ENCODE measurements around the gene OXT.
"Not testable (repeated sequence)": the region's sequence is repeated elsewhere in the genome, so short reads cannot be mapped to it uniquely, and the experiment has no call there.

Gene OXT

GRCh38 chr20:3071266-3071609, 182 bp upstream of the OXT start:
- no peak for ATAC-seq
- no peak for TF ChIP-seq ESRRG (CRISPR knock-in tag; IDR thresholded peaks at IDR 0.05)

- no peak for TF ChIP-seq PATZ1 (CRISPR knock-in tag; IDR thresholded peaks at IDR 0.05; ENCODE audit: borderline replicate concordance)
- no peak for TF ChIP-seq POU6F1 (CRISPR knock-in tag; IDR thresholded peaks at IDR 0.05; ENCODE audit: borderline replicate concordance, low read depth)
- TF ChIP-seq ZNF8 (CRISPR knock-in tag; IDR thresholded peaks at IDR 0.05): no peak
- TF ChIP-seq ZFP3 (CRISPR knock-in tag; IDR thresholded peaks at IDR 0.05): no peak
- no peak for TF ChIP-seq RARB (CRISPR knock-in tag; IDR thresholded peaks at IDR 0.05)
- TF ChIP-seq PPARA (CRISPR knock-in tag; IDR thresholded peaks at IDR 0.05; ENCODE audit: borderline replicate concordance): no peak
- no peak for TF ChIP-seq ESRRG (CRISPR knock-in tag; IDR thresholded peaks at IDR 0.05)
- no peak for TF ChIP-seq BACH2 (CRISPR knock-in tag; IDR thresholded peaks at IDR 0.05; ENCODE audit: borderline replicate concordance)
- TF ChIP-seq ZFP30 (CRISPR knock-in tag; IDR thresholded peaks at IDR 0.05): no peak
- TF ChIP-seq OSR1 (CRISPR knock-in tag; IDR thresholded peaks at IDR 0.05): no peak
- no peak for TF ChIP-seq ZC3H10 (CRISPR knock-in tag; IDR thresholded peaks at IDR 0.05)
- TF ChIP-seq ISL1 (CRISPR knock-in tag; IDR thresholded peaks at IDR 0.05): no peak
- no peak for TF ChIP-seq TSHZ2 (CRISPR knock-in tag; IDR thresholded peaks at IDR 0.05)
- TF ChIP-seq SNAI2 (CRISPR knock-in tag; IDR thresholded peaks at IDR 0.05): no peak
- no peak for TF ChIP-seq ARNTL (CRISPR knock-in tag; IDR thresholded peaks at IDR 0.05; ENCODE audit: borderline replicate concordance, low read depth)
- no peak for TF ChIP-seq CSRNP3 (CRISPR knock-in tag; IDR thresholded peaks at IDR 0.05)
- no peak for TF ChIP-seq TOX (CRISPR knock-in tag; IDR thresholded peaks at IDR 0.05; ENCODE audit: borderline replicate concordance)
- TF ChIP-seq TCF4 (CRISPR knock-in tag; IDR thresholded peaks at IDR 0.05; ENCODE audit: borderline replicate concordance): no peak
- TF ChIP-seq CSDC2 (CRISPR knock-in tag; IDR thresholded peaks at IDR 0.05): no peak
- no peak for ATAC-seq
Measured at GRCh38 chr20:3072530-3073250, 1.3 kb downstream of the OXT start.

- not testable (repeated sequence) for ATAC-seq
Measured at GRCh38 chr20:3073251-3073643, 1.8 kb downstream of the OXT start.

- ATAC-seq: no peak
- TF ChIP-seq RARB (CRISPR knock-in tag; IDR thresholded peaks at IDR 0.05) (no peak), CREB5 (CRISPR knock-in tag; IDR thresholded peaks at IDR 0.05; ENCODE audit: low read depth) (no peak), OSR1 (CRISPR knock-in tag; IDR thresholded peaks at IDR 0.05) (no peak), ZNF70 (CRISPR knock-in tag; IDR thresholded peaks at IDR 0.05) (no peak), ARNTL (CRISPR knock-in tag; IDR thresholded peaks at IDR 0.05; ENCODE audit: borderline replicate concordance, low read depth) (no peak), TSHZ2 (CRISPR knock-in tag; IDR thresholded peaks at IDR 0.05) (no peak), PPARA (CRISPR knock-in tag; IDR thresholded peaks at IDR 0.05; ENCODE audit: borderline replicate concordance) (no peak), ZNF8 (CRISPR knock-in tag; IDR thresholded peaks at IDR 0.05) (no peak), ZFP30 (CRISPR knock-in tag; IDR thresholded peaks at IDR 0.05) (no peak), ZNF565 (CRISPR knock-in tag; conservative IDR thresholded peaks at IDR 0.05; ENCODE audit: low read depth) (no peak), POU6F1 (CRISPR knock-in tag; IDR thresholded peaks at IDR 0.05; ENCODE audit: borderline replicate concordance, low read depth) (no peak), BACH2 (CRISPR knock-in tag; IDR thresholded peaks at IDR 0.05; ENCODE audit: borderline replicate concordance) (no peak)
Measured at GRCh38 chr20:3074812-3075211, 3.4 kb downstream of the OXT start.

All from SK-N-SH treated with all-trans-retinoic acid at 6 μM for 48 hours (cell line).